ENCODE data around the gene SELP.
"Not testable (repeated sequence)": the region's sequence is repeated elsewhere in the genome, so short reads cannot be mapped to it uniquely, and the experiment has no call there.

Gene SELP

DNA sequence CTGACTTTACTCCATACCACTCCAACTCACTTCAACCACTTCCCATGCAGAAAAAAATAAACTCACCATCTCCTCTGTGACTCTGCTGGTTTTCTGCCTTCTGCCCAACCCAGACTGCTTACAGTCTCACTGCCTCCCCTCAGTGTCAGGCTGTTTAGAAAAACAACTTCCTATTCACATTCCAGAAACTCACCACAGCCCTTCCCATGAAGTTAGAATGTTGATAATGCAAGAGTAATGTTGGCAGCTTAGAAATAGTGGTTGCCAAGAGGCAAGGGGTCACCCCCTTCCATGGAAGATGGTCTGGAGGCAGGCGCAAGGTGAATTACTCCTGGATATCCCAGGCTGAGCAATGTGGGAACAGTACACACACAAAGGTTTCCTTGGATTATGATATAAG lies at the start of gene SELP:
SELP (minus strand) TSS at position 119 of the 400 bp plus-strand sequence; CDS start at position 69, 50 bp downstream.
- DNase-seq (ENCODE audit: low read depth), result no peak

DNA sequence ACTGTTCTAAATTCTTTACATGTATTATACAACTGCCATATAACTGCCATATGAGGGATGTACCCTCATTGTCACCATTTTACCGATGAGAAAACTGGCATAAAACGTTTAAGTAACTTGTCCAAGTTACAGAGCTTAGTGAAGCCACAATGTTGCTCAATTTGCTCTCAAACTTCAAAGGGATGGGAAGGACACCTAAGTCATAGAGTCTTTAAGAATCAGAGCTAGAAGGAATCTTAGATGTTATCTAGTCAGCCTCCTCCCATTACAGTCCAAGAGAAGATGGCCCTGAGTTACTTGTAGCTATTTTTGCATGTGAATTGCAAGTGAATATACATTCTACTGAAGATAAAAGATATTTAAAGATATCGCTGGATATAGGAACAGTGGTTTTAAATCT lies 49.8 kb upstream of the SELP start:
- DNase-seq (ENCODE audit: low read depth), result no peak

DNA sequence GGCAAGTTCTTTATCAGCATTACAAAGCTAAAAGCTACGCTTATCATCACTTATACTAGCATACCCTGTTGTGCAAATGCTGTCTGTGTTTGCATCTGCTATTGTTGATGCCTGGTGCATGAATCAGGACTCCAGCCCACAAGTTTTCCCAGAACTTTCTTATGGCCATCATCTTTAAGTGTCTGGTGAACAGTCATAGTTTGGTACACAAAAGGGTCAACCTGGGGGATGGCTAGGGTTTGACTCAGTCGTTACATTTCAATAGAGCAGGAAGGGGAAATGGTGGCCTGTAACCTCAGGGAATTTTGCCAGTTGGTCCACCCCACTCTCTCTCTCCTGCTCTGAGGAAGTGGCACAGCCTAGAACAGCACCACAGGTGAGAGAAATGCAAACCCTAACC lies 46.1 kb upstream of the SELP start:
- no peak for DNase-seq (ENCODE audit: low read depth)

DNA sequence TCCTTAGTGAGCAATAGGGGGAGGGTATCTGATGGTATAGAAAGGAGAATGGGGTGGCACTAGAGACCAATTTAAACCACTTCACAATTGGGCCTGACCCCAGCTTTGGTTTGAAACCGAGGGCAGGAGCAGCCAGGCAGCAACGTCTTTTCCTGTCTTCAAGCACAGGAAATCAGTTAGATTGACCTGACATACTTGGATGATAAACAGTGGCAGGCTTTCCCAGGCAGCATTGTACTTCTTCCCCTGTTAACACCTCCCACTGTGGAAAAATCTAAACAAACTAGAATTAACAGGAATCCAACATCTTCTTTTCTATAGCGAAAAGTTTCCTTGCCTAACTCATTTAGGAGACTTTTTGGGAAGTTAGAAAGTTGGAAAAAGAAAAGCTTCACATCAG lies 40.9 kb upstream of the SELP start:
- no peak for DNase-seq (ENCODE audit: low read depth)

DNA sequence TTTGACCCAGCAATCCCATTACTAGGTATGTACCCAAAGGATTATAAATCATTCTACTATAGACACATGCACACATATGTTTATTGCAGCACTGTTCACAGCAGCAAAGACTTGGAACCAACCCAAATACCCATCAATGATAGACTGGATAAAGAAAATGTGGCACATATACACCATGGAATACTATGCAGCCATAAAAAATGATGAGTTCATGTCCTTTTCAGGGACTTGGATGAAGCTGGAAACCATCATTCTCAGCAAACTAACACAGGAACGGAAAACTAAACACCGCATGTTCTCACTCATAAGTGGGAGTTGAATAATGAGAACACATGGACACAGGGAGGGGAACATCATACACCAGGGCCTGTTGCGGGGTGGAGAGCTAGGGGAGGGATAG lies 40.3 kb upstream of the SELP start:
- not testable (repeated sequence) for DNase-seq (ENCODE audit: low read depth)

- not testable (repeated sequence) for DNase-seq (ENCODE audit: low read depth)
Observed at GRCh38 chr1:169667699-169668596, 38.0 kb upstream of the SELP start.

- DNase-seq (ENCODE audit: low read depth), result not testable (repeated sequence)
Observed at GRCh38 chr1:169667227-169667639, 37.3 kb upstream of the SELP start.

DNA sequence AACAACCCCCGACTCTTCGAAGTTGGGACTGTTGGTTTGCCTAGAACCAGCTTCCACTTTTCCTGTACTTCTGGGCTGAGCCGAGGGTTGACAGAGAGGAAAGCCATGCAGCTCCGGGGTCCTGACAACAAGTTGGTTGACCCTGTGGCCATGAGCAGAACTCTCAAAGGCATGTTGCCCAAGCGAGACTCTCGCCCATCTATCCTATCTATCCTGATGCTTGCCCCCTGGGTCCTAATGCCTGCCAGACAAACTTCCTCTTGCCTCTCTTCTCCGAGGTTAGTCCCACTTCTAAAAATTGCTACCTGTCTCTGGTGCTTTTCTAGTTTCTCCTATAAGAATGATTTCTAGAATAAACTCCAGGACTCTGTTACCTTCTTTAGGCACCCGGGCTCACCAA lies 32.8 kb upstream of the SELP start:
- not testable (repeated sequence) for DNase-seq (ENCODE audit: low read depth)

DNA sequence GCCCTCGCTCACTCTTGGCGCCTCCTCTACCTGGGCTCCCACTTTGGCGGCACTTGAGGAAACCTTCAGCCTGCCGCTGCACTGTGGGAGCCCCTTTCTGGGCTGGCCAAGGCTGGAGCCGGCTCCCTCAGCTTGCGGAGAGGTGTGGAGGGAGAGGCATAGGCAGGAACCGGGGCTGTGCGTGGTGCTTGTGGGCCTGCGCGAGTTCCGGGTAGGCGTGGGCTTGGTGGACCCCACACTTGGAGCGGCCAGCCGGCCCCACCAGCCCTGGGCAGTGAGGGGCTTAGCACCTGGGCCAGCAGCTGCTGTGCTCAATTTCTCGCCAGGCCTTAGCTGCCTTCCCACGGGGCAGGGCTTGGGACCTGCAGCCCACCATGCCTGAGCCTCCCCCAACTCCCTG lies 31.1 kb upstream of the SELP start:
- not testable (repeated sequence) for DNase-seq (ENCODE audit: low read depth)

GRCh38 chr1:169658777-169659176 lies 28.9 kb upstream of the SELP start:
- DNase-seq (ENCODE audit: low read depth), result not testable (repeated sequence)

DNA sequence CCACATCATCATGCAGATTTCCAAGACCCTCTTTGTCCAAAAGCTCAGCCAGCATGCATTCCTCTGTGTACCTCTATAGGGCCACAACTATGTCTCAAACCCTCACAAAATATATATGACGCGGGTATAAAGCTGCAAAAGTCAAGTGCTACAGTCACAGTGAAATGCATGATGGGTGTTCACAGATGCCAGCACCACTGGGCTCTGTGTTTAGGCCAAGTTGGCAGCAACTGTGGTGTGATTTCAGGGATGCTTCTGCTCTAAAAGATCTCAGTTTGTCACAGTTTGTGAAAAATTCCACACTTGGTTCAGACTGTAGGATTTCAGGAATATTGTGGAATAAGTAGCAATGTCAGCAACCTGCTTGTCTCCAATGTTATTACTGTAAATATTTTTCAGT lies 23.9 kb upstream of the SELP start:
- no peak for DNase-seq (ENCODE audit: low read depth)

DNA sequence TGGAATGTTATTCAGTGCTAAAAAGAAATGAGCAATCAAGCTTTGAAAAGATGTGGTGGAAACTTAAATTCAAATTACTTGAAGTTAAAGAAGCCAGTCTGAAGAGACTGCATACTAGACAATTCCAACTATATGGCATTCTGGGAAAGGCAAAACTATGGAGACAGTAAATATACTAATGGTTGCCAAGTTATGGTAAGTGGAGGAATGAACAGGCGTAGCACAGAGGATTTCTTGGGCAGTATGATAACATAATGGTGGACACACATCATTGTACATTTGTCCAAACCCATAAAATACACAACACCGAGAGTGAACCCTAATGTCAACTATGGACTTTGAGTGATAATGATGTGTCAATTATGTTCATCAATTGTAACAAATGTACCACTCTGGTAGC lies 21.1 kb upstream of the SELP start:
- DNase-seq (ENCODE audit: low read depth), result no peak

DNA sequence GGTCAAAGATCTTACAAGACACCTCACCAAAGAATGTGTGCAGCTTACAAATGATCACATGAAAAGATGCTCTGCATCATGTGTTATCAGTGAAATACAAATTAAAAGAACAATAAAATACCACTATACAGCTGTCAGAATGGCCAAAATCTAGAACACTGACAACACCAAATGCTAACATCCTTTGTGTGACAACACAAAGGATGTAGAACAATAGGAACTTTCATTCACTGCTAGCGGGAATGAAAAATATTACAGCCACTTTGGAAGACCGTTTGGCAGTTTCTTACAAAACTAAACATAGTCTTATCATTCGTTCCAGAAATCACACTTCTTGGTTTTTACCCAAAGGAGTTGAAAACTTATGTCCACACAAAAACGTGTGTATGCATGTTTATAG lies 20.6 kb upstream of the SELP start:
- DNase-seq (ENCODE audit: low read depth), result no peak

GRCh38 chr1:169648709-169649108 lies 18.8 kb upstream of the SELP start:
- DNase-seq (ENCODE audit: low read depth), result no peak

- DNase-seq (ENCODE audit: low read depth), result no peak
Observed at GRCh38 chr1:169648187-169648586, 18.3 kb upstream of the SELP start.

- DNase-seq (ENCODE audit: low read depth), result no peak
Observed at GRCh38 chr1:169647512-169647911, 17.6 kb upstream of the SELP start.

DNA sequence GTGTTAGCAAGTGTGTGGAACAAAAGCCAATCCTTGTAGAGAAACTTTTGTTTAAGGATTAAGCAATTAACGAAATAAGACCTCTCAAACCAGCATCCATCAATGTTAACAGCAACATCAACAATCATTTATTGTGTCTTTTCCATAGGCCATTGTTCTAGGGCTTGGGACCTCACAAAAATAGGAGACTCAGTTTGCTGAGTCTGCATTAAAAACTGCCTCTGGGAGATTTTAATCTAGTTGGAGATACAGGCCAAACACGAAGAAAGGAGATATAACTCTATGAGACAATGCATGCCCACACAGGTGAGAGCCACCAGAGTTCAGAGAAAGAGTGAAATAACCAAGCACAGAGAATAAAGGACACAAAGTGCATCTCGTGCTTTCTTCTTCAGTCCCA lies 14.4 kb upstream of the SELP start:
- DNase-seq (ENCODE audit: low read depth), result no peak

GRCh38 chr1:169634877-169635276 lies 5.0 kb upstream of the SELP start:
- no peak for DNase-seq (ENCODE audit: low read depth)

- no peak for DNase-seq (ENCODE audit: low read depth)
Observed at GRCh38 chr1:169634145-169634544, 4.2 kb upstream of the SELP start.

DNA sequence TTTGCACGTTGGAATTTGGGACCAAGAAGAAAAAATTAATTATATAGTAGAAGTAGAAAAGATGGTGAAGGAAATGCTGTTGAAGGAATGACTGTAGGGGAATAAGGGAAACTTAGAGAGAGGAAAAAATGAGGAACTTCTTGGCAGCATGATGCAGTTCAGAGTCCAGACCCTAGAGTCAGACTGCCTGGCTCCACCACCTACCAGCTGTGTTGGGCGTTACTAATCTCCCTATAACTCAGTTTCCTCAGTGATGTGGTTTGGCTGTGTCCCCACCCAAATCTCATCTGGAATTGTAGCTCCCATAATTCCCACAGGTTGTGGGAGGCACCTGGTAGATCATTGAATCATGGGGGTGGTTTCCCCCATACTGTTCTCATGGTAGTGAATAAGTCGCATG lies 1.3 kb upstream of the SELP start:
- DNase-seq (ENCODE audit: low read depth), result no peak

GRCh38 chr1:169624912-169625311 lies 5.0 kb downstream of the SELP start:
- no peak for DNase-seq (ENCODE audit: low read depth)

- no peak for DNase-seq (ENCODE audit: low read depth)
Observed at GRCh38 chr1:169624122-169624521, 5.8 kb downstream of the SELP start.

GRCh38 chr1:169623132-169623926 lies 6.6 kb downstream of the SELP start:
- no peak for DNase-seq (ENCODE audit: low read depth)

Measured in stimulated activated CD8-positive, alpha-beta memory T cell treated with anti-CD3 and anti-CD28 coated beads, Interleukin-7, amount 100 ng/mL, for 24 hours (primary cell).